Keratinocyte (primary cell): ENCODE measurements around the gene C6orf15.

Experiments used
- CTCF ChIP-seq, 3 experiments: IDR thresholded peaks in 1 of 3; conservative IDR thresholded peaks in 1 of 3; optimal IDR thresholded peaks in 1 of 3; 2 replicates in 2 of 3; 3 replicates in 1 of 3; pipeline versions ENCODE3 to v1.5.1; 2011; ENCODE audit warnings: low read length in 3 of 3, mild to moderate bottlenecking in 3 of 3, moderate library complexity in 2 of 3, control low read depth in 1 of 3, inconsistent platforms in 1 of 3; ENCODE audit not compliant: insufficient read depth in 2 of 3; ENCODE audit errors: extremely low read depth in 1 of 3
- EZH2 ChIP-seq: IDR thresholded peaks from one replicate; pipeline ENCODE4 v1.6.1; 2012; ENCODE audit warnings: inconsistent platforms, mild to moderate bottlenecking, low read length, moderate library complexity

- TF ChIP-seq EZH2 = no peak
- no peak for TF ChIP-seq CTCF (optimal IDR thresholded peaks at IDR 0.05 in 1 of 3, IDR thresholded peaks at IDR 0.05 in 1 of 3, conservative IDR thresholded peaks at IDR 0.05 in 1 of 3; ENCODE audit: extremely low read depth in 1 of 3, insufficient read depth in 2 of 3, low read length in 3 of 3)
Measured at GRCh38 chr6:31152781-31153180, 40.4 kb upstream of the C6orf15 start.
